AG04450 (cell line): Measurements from ENCODE around the gene BAX. TPM values are rescaled to one million over a fixed set of nuclear protein-coding genes. Genes with fewer than 3 reads are reported as not detected.

Experiments used
- CTCF ChIA-PET: fragments of 300-600, 350-600 bp; formaldehyde crosslinking; extraction: SDS; loops from one replicate; lab custom pipeline; 2022; ENCODE audit warnings: antibody characterized with exemption, inconsistent platforms; lab: Charles Lee
- POLR2A ChIA-PET: fragments of 350-600 bp; formaldehyde crosslinking; extraction: SDS; loops from one replicate; lab custom pipeline; 2021; ENCODE audit warnings: antibody characterized with exemption, inconsistent platforms; lab: Yijun Ruan, JAX
- DNase-seq: peaks from one replicate; pipeline ENCODE4 v3.0.0-alpha.2; 2011; ENCODE audit warnings: low read depth, low spot score
- H3K27ac ChIP-seq: one replicate; pipeline ENCODE4 v1.5.1; 2012; ENCODE audit warnings: low read depth, low read length, control low read depth
- H3K27me3 ChIP-seq: one replicate; pipeline ENCODE4 v1.6.0; 2012; ENCODE audit warnings: low read length; ENCODE audit not compliant: control insufficient read depth, insufficient read depth
- H3K4me3 ChIP-seq: 2 replicates; pipeline ENCODE4 v1.5.1; 2011; ENCODE audit warnings: mild to moderate bottlenecking, low read depth, low read length, control low read depth
- H3K9me3 ChIP-seq: 2 replicates; pipeline ENCODE4 v1.5.1; 2012; ENCODE audit warnings: low read length; ENCODE audit not compliant: control insufficient read depth, insufficient read depth
- polyA plus RNA-seq: library from polyadenylated mRNA; depleted of rRNA; stranded (reverse); fragments of >200 nt; gene quantifications from 2 replicates; pipeline ENCODE4 v1.2.3, GENCODE V29; 2011
- TF ChIP-seq, protein P1 (sequence below): IDR thresholded peaks from 2 replicates; pipeline ENCODE4 v1.5.1; 2011; ENCODE audit warnings: low read depth, low read length, control low read depth, inconsistent platforms

Gene BAX
- polyA plus RNA-seq, 1 experiment: 110 TPM

DNA sequence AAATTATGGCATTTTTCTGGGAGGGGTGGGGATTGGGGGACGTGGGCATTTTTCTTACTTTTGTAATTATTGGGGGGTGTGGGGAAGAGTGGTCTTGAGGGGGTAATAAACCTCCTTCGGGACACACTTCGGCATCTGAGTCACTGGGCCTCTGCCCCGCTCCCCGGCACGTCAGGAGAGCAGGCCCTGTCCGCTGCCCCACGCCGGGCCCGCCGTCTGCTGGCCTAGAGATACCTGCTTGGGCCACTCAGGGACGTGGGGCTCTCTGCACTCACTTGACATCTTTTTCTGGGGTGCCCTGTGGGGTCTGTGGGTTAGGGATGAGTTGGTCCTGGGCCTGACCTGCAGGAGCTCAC, 7.0 kb downstream of the BAX start:
- no peak for DNase-seq
- POLR2A ChIA-PET: interaction anchor here (0.6 to 1.3 kb wide), 4 partner anchors 14 to 90 kb away, joined by 4 to 11 read pairs (median 4); partner anchors contain the start of gene PPP1R15A

DNA sequence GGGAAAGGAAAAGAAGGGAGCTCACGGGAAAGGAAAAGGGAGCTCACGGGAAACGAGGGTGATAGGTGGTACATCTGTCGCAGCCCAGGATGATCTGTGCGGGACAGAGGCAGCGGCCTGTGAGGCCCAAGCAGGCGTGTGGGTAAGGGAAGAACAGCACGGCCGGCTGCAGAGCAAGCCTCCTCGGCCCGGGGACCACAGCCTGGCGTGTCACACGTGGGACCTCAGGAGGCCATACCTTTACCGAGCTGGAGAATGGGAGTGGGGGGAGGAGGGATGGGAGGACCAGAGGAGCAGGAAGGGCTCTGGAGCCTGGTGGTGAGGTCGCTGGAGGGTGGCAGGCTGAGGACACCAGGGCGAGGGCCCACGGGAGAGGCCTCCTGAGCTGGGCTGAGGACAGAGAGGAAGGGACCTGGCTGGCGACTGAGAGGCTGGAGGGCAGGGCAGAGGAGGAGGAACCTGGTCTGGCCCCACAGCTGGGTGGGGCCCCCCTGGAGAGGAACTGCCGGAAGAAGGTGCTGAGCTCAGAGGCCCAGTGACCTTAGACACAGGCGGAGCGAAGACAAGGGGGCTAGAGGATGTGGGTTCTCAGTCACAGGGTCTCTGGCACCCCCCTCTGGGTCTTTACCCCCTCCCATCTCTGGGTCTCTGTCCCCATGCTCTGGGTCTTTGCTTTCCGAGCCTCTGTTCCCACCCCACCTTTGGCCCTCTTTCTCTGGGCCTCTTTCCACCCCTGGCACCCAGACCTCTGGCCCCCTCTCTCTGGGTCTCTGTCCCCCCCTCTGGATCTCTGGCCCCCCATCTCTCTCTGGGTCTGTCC, 7.6 kb downstream of the BAX start:
- ChIA-PET POLR2A (interaction anchor here (0.6 to 1.3 kb wide), 4 partner anchors 14 to 90 kb away, joined by 4 to 11 read pairs (median 4); partner anchors contain the start of gene PPP1R15A), CTCF (interaction anchor here (0.7 kb wide), 1 partner anchor 119 kb away, joined by 3 read pairs; no protein-coding TSS in a partner anchor)
- no peaks in the 10 kb centered on the region for H3K27me3 ChIP-seq
- TF ChIP-seq, protein P1, sequence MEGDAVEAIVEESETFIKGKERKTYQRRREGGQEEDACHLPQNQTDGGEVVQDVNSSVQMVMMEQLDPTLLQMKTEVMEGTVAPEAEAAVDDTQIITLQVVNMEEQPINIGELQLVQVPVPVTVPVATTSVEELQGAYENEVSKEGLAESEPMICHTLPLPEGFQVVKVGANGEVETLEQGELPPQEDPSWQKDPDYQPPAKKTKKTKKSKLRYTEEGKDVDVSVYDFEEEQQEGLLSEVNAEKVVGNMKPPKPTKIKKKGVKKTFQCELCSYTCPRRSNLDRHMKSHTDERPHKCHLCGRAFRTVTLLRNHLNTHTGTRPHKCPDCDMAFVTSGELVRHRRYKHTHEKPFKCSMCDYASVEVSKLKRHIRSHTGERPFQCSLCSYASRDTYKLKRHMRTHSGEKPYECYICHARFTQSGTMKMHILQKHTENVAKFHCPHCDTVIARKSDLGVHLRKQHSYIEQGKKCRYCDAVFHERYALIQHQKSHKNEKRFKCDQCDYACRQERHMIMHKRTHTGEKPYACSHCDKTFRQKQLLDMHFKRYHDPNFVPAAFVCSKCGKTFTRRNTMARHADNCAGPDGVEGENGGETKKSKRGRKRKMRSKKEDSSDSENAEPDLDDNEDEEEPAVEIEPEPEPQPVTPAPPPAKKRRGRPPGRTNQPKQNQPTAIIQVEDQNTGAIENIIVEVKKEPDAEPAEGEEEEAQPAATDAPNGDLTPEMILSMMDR: no peak
- peak overlapping the region; percentile 65 for H3K27ac ChIP-seq
- no peak for DNase-seq
- H3K9me3 ChIP-seq: peaks cover 3% of the 10 kb centered on the region; the same call in 1 of the 2 replicates
- no peak overlapping the region for H3K4me3 ChIP-seq

More for the DNA sequence above, 7.0 kb downstream of the BAX start:
- Histone ChIP-seq H3K27ac (peak overlapping the region; percentile 65), H3K9me3 (peaks cover 3% of the 10 kb centered on the region; the same call in 1 of the 2 replicates), H3K27me3 (no peaks in the 10 kb centered on the region), H3K4me3 (no peak overlapping the region)
- TF ChIP-seq, protein P1: no peak
- CTCF ChIA-PET: interaction anchor here (0.7 kb wide), 1 partner anchor 119 kb away, joined by 3 read pairs; no protein-coding TSS in a partner anchor

DNA sequence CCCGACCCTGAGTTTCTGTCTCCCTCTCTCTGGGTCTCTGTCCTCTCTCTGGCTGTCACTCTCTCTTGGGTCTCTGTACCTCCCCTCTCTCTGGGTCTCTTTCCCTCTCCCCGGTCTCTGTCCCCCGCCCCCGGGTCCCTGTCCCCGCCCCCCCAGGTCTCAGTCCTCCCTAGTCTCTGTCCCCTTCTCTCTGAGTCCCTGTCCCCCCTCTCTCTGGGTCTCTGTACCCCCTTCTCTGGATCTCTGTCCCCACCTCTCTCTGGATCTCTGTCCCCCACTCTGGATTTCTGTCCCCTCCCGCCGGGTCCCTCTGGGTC, 8.1 kb downstream of the BAX start:
- DNase-seq: no peak
- Histone ChIP-seq H3K9me3 (peaks cover 3% of the 10 kb centered on the region; the same call in 1 of the 2 replicates), H3K4me3 (no peak overlapping the region), H3K27ac (peak overlapping the region; percentile 98), H3K27me3 (no peaks in the 10 kb centered on the region)
- TF ChIP-seq, protein P1: no peak
- POLR2A ChIA-PET: interaction anchor here (1.3 kb wide), 1 partner anchor 91 kb away, joined by 4 read pairs; the partner anchor contains the start of gene PPP1R15A
- CTCF ChIA-PET: no interaction called here

DNA sequence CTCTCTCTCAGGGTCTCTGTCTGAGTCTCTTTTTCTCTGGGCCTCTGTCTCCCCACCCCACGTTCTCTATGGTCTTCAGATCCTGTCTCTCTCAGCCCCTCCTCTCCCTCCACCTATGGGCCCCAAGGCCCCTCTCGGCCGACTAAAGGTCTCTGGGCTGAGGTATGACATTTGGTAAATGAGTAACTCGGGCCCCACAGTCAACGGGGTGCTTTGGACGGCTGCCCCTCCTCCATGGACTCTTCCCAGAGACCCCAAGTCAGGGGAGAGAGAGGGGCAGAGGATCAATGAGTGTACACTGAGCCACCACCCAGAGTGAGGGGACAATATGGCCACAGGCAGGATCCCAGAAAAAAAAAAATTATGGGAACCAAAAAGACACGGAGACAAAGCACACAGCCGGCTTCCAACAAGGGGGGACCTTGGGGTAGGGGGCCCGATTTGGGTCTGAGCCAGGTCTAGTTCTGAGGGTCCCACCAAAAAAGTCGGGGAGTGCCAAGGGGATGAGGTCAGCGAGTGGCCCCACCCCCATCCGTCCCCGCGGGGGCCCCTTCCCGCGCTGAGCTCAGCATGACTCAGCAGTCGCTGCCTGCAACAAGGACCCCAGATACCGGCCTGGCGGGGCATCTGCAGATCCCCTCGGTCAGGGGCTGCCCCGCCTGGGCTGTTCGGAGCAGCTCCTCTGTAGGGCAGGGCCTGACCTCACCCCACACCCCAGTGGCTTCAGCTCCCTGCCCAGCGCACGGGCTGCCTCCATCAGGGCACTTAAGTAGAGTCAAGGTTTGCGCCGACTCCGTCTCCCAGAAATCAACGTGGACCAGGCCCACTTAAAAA, 8.9 kb downstream of the BAX start:
- Histone ChIP-seq H3K4me3 (0 out of 2 replicates have a peak overlapping the region, but pooled peaks have one; percentile 20), H3K27me3 (no peaks in the 10 kb centered on the region), H3K9me3 (peaks cover 3% of the 10 kb centered on the region; the same call in 1 of the 2 replicates), H3K27ac (peak overlapping the region; percentile 98)
- TF ChIP-seq, protein P1: no peak
- no peak for DNase-seq
- ChIA-PET POLR2A (interaction anchor here (0.6 to 5.6 kb wide), 13 partner anchors 9 to 239 kb away, joined by 3 to 83 read pairs (median 4); partner anchors contain the start of genes BAX, BCAT2, DHDH and NUCB1), CTCF (interaction anchor here (0.8 to 0.9 kb wide), 2 partner anchors 9 to 30 kb away, joined by 4 read pairs; partner anchors contain the start of gene RUVBL2)
